HG02938 (cell line): ENCODE results near the gene ZFYVE28.

Source experiments
- ATAC-seq: cut with Tn5 transposase; IDR thresholded peaks from one replicate; pipeline ENCODE4 v1.9.1; 2021; ENCODE audit warnings: mild to moderate bottlenecking, moderate library complexity; ENCODE audit not compliant: unreplicated experiment

Gene ZFYVE28

GRCh38 chr4:2356123-2357069 lies 62.0 kb downstream of the ZFYVE28 start:
- no peak for ATAC-seq

- no peak for ATAC-seq
Measured at GRCh38 chr4:2354760-2355159, 63.7 kb downstream of the ZFYVE28 start.

- ATAC-seq: no peak
Measured at GRCh38 chr4:2354118-2354517, 64.3 kb downstream of the ZFYVE28 start.

- no peak for ATAC-seq
Measured at GRCh38 chr4:2353222-2354107, 65.0 kb downstream of the ZFYVE28 start.

GRCh38 chr4:2352729-2353221 lies 65.7 kb downstream of the ZFYVE28 start:
- ATAC-seq: no peak

GRCh38 chr4:2352171-2352570 lies 66.3 kb downstream of the ZFYVE28 start:
- no peak for ATAC-seq

GRCh38 chr4:2350982-2351381 lies 67.5 kb downstream of the ZFYVE28 start:
- no peak for ATAC-seq

GRCh38 chr4:2348786-2349185 lies 69.7 kb downstream of the ZFYVE28 start:
- ATAC-seq: no peak

- no peak for ATAC-seq
Measured at GRCh38 chr4:2347190-2347589, 71.3 kb downstream of the ZFYVE28 start.

- no peak for ATAC-seq
Measured at GRCh38 chr4:2343476-2343875, 75.0 kb downstream of the ZFYVE28 start.

GRCh38 chr4:2341911-2342652 lies 76.4 kb downstream of the ZFYVE28 start:
- ATAC-seq: no peak

GRCh38 chr4:2341261-2341841 lies 77.1 kb downstream of the ZFYVE28 start:
- ATAC-seq: no peak

GRCh38 chr4:2340272-2341061 lies 78.0 kb downstream of the ZFYVE28 start:
- no peak for ATAC-seq

- ATAC-seq: no peak
Measured at GRCh38 chr4:2339458-2340271, 78.8 kb downstream of the ZFYVE28 start.

- ATAC-seq: no peak
Measured at GRCh38 chr4:2338754-2339457, 79.5 kb downstream of the ZFYVE28 start.

- no peak for ATAC-seq
Measured at GRCh38 chr4:2337896-2338295, 80.5 kb downstream of the ZFYVE28 start.

GRCh38 chr4:2337131-2337723 lies 81.2 kb downstream of the ZFYVE28 start:
- no peak for ATAC-seq

GRCh38 chr4:2336659-2337058 lies 81.8 kb downstream of the ZFYVE28 start:
- ATAC-seq: no peak
